VCaP (cell line): ENCODE data around the gene LRRC73.

Source experiments
- H3K27ac ChIP-seq: fragments of 450-650 bp; 2 replicates; pipeline ENCODE4 v1.5.1; 2017
- CTCF ChIP-seq: fragments of 450-650 bp; conservative IDR thresholded peaks from 2 replicates; pipeline ENCODE4 v1.5.1; 2017; ENCODE audit warnings: mild to moderate bottlenecking, moderate library complexity

The LRRC73 gene

GRCh38 chr6:43494321-43494720 lies 15.8 kb downstream of the LRRC73 start:
- TF ChIP-seq CTCF, result no peak
- no peak overlapping the region for H3K27ac ChIP-seq

GRCh38 chr6:43493833-43494232 lies 16.3 kb downstream of the LRRC73 start:
- no peak overlapping the region for H3K27ac ChIP-seq
- TF ChIP-seq CTCF, result no peak

GRCh38 chr6:43493230-43493629 lies 16.9 kb downstream of the LRRC73 start:
- no peak for TF ChIP-seq CTCF

GRCh38 chr6:43492673-43493072 lies 17.5 kb downstream of the LRRC73 start:
- TF ChIP-seq CTCF, result no peak
- no peak overlapping the region for H3K27ac ChIP-seq

More at GRCh38 chr6:43493230-43493629, 16.9 kb downstream of the LRRC73 start:
- no peak overlapping the region for H3K27ac ChIP-seq

- H3K27ac ChIP-seq, result no peak overlapping the region
- TF ChIP-seq CTCF, result no peak
These were observed 18.1 kb downstream of the LRRC73 start for GRCh38 chr6:43491750-43492661.

GRCh38 chr6:43490523-43490939 lies 19.6 kb downstream of the LRRC73 start:
- TF ChIP-seq CTCF, result no peak
- no peak overlapping the region for H3K27ac ChIP-seq

GRCh38 chr6:43489277-43490072 lies 20.7 kb downstream of the LRRC73 start:
- no peak overlapping the region for H3K27ac ChIP-seq
- TF ChIP-seq CTCF, result no peak
